Measurements from ENCODE around the gene GABBR2.

DNA sequence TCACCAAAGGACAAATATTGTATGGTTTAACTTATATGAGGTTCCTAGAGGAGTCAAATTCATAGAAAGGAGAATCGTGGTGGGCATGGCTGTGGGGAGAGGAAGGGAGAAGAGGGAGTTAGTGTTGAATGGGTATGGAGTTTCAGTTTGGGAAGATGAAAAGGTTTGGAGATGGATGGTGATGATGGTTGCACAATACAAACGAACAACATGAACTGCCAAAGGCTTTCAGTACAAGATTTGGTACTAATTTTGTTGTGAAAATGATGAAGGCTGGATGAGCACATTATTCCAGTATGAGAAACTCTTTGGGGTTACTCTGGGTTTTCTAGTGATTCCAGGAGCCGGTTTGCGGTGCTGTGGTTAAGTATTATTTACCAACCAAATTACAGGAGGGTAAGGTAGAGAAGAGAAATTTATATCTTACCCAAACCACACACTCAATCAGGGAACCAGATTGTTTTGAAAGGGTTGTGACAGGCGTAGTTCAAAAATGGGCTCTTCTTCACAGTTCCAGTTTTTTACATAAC is 341.3 kb downstream of the GABBR2 start:
- TF ChIP-seq, protein P1, sequence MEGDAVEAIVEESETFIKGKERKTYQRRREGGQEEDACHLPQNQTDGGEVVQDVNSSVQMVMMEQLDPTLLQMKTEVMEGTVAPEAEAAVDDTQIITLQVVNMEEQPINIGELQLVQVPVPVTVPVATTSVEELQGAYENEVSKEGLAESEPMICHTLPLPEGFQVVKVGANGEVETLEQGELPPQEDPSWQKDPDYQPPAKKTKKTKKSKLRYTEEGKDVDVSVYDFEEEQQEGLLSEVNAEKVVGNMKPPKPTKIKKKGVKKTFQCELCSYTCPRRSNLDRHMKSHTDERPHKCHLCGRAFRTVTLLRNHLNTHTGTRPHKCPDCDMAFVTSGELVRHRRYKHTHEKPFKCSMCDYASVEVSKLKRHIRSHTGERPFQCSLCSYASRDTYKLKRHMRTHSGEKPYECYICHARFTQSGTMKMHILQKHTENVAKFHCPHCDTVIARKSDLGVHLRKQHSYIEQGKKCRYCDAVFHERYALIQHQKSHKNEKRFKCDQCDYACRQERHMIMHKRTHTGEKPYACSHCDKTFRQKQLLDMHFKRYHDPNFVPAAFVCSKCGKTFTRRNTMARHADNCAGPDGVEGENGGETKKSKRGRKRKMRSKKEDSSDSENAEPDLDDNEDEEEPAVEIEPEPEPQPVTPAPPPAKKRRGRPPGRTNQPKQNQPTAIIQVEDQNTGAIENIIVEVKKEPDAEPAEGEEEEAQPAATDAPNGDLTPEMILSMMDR (optimal IDR thresholded peaks at IDR 0.05 in 1 of 3, IDR thresholded peaks at IDR 0.05 in 1 of 3, conservative IDR thresholded peaks at IDR 0.05 in 1 of 3; ENCODE audit: extremely low read depth in 1 of 3, insufficient read depth in 2 of 3, low read length in 3 of 3), result no peak
- TF ChIP-seq EZH2 (IDR thresholded peaks at IDR 0.05; ENCODE audit: low read length), result no peak
